Myocyte (in vitro differentiated cells): ENCODE data around the gene VSIR. TPM values are rescaled to one million over a fixed set of nuclear protein-coding genes. Genes with fewer than 3 reads are reported as not detected.

Experiments
- DNase-seq: peaks from one replicate; pipeline ENCODE4 v3.0.0-alpha.2; 2012; ENCODE audit warnings: low read depth
- microRNA-seq: library from miRNA; unstranded; fragments of <30 nt; microRNA quantifications from one replicate; pipeline ENCODE4, GENCODE V29; 2016
- total RNA-seq: library from RNA; depleted of rRNA; stranded (reverse); fragments of >200 nt; gene quantifications from 2 replicates; pipeline ENCODE4 v1.2.3, GENCODE V29; 2014

Gene VSIR
- total RNA-seq, 1 donor from 2014 or later = 41.2 TPM

- no peak for DNase-seq
Observed at GRCh38 chr10:71697938-71698709, 75.2 kb downstream of the VSIR start.

Small RNA genes lying within 50 kb of the gene (microRNA-seq; reads per million reads assigned to microRNA genes)
- gene MIR7152 = not detected

Other genes with a start within 250 kb of the VSIR start
- 0.03 TPM in 1 of 2 replicates, not detected in the other for gene C10orf105, start 53.7 kb downstream of the VSIR start, total RNA-seq
- 1,253 and 1,265 TPM in 2 replicates for gene PSAP, start 77.7 kb upstream of the VSIR start, total RNA-seq
- 49.3 and 57.5 TPM in 2 replicates for gene CHST3, start 190.9 kb upstream of the VSIR start, total RNA-seq